HG03460 (cell line): ENCODE measurements around the gene EML2.
A peak's percentile ranks its signal among the peaks of the same experiment; 100 is the strongest.

Experiments used
- ATAC-seq: cut with Tn5 transposase; IDR thresholded peaks from one replicate; pipeline ENCODE4 v1.9.1; 2021; ENCODE audit not compliant: unreplicated experiment

The EML2 gene

DNA sequence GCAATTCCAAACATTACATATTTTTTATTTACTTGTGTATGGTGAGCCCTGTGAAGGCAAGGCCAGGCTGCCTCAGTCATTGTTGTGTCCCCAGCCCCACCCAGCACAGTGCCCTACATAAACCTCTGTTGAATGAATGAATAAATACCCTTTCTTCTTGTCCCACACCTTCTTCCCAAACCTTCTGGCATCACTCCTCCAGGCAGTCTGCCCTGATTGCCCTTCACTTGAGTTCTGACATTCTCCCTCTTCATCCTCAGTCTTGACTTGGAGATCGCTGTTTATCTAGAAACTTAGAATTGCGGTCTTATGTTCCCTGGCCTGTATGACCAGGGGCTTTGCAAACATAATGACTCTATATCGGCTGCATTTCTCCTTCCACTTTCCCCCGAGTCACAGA, 49.4 kb downstream of the EML2 start:
- ATAC-seq: no peak

DNA sequence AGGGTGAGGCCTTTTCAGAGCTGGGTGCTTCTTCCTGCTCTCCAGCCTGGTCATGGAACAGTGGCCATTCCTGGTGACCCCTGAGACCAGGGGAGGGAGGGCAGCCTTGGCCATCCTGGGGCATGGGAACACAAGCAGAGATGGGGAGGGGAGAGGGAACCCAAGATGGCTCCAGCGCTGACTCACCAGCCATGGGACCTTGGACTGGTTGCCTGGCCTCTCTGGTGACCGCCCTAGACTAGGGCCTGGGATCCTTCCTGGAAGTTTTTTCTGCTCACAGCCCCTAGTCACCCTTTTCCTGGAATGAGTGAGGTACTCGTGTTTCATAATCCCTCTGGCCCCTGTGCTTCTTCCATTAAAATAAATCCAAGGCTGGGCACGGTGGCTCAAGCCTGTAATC, 51.3 kb downstream of the EML2 start:
- no peak for ATAC-seq

DNA sequence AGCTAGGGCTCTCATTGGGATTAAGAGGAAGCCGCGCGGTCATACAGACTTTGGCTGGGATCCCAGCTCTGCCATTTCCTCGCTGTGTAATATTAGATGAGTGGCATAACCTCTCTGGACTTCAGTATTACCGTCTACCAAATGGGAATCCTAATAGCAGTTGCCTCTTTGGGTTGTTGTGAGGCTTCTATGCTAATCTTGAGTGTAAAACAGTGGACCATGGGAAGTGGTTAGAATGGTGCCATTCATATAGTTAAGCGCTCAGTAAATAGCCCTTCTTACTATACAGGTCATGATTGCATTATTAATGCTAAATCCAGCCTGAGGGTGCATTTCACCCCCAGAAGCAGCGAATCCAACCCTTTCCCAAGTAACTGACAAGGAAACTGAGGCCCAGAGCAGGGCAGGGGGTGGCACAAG, 54.0 kb downstream of the EML2 start:
- ATAC-seq: no peak

DNA sequence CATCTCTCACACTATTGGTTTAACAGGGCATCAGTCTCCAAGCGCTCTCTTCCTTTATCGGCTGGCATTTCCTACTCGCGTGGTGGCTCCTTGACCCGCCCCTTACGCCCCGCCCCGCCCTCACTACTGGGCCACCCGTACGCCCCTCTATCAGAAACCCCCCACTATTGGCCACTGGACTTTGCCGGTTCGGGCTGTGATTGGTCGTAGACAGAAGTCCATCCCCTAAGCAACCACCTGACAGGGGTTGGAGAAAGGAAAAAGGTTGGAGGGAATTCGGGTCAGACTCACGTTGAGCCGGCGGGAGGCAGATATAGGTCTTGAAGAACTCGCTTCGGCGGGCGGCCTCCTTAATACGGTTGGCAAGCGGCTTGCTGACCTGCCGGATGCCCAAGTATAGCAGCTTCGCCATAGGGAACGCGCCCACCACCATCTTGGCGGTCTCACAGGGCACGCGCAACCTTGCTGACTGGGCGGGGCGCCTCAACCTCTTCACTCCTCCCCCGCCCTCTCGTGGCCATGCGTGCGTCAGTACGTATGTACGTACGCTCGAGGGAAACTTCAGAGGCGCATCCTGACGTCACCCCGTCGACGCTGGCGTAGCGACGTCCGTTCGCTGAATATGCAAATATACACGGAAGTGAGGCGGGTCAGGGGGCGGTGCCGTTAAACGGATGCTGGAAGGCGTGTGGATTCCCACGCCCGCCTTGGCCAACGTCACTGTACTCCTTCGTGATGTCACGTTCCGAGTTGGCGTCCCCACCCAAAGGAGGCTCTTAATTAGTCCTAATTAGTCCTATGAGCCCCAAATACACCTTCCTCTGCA, 54.7 kb downstream of the EML2 start, which contains the start of gene OPA3:
TSS of gene OPA3 (minus strand) at position 471 of the 826 bp plus-strand sequence. CDS start at position 433, 38 bp downstream.
- ATAC-seq: peak; percentile 79

DNA sequence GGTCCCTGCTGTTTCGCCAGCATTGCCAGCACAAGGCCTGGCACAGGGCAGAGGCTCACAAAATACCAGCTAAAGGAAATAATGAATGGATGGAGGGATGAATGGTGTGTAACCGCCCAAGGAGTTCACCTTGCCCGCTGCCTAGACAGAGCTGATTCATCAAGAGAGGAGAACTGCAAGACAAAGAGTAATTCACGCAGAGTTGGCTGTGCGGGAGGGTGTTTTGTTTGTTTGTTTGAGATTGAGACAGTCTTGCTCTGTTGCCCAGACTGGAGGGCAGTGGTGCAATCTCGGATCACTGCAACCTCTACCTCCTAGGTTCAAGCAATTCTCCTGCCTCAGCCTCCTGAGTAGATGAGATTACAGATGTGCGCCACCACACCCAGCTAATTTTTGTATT, 57.6 kb downstream of the EML2 start:
- ATAC-seq: no peak

DNA sequence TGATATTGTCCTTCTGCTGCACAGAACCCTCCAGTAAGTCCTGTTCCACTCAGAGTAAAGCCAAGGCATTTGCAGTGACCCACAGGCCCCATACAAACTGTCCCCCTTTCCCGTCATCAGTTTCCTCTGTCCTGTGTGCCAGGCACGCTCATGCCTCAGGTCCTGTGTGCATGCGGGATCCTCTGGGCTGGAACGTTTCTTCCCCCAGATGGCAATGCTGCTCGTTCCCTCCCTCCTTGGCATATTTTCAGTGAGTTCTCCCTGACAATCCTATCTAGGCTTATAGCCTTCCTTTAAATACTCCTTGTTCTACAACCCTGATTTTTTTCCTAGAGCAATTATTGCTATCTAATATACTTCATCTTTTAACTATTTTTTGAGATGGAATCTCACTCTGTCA, 60.3 kb downstream of the EML2 start:
- no peak for ATAC-seq

DNA sequence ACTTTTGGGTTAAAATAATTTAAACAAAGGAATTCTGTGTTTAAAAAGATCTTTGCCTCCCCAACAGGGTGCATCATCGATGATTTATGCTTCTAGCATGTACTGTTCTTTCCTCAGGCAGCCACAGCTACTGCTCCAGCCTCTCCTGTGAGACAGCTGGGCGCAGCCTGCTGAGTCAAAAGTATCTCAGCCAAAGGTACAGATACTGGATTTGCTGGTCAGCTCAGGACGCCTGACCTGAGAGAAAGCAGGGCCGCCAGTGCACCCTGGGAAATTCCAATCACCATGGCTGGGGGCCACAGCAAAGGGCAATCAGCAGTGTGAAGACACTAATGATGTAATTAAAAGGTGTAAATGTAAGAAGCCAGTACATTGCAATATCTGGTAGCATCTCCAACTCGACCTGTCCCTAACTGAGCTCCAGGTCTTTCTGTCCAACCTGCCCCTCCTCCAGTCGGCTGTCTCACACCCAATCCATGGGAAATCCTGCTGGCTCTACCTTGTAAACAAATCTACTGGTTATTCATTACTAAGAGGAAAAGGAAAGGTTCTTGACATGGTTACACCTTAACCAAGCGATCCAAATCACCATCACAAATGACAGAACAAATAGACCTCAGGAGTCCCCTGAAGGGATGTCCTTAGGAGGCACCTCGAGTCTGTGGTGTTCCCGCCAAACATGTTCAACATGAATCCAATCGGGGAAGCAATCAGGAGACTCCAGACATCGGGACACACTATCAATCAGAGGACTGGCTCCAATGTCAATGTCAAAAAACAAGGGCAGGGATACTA, 61.9 kb downstream of the EML2 start:
- no peak for ATAC-seq

DNA sequence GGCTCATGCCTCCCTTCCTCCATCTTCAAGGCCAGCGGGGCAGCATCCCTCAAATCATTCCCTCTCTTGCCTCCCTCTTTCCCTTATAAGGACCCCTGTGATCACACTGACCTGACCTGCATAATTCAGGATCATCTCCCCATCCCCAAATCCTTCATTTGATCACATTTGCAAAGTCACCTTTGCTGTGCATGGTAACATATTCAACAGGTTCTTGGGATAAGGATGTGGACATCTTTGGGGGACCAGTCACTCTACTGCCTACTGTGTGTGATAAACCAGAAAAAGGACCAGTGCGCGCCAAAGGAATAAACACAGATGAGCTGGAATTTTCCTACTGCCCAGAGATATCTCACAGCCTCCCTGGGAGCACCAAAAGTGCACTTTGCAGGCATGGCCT, 62.5 kb downstream of the EML2 start:
- ATAC-seq: no peak

DNA sequence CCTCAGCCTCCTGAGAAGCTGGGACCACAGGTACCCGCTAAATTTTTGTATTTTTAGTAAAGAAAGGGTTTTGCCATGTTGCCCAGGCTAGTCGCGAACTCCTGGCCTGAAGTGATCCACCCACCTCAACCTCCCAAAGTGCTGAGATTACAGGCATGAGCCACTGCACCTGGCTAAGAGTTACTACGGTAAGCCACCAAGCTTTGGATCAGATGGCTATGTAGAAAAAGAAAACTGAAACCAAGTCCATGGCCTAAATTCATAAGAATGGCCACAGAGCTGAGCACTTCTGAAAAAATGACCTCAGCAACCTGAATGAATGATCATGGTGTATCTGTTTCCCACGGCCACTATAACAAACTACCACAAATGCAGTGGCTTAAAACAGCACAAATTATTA, 64.0 kb downstream of the EML2 start:
- ATAC-seq: no peak

DNA sequence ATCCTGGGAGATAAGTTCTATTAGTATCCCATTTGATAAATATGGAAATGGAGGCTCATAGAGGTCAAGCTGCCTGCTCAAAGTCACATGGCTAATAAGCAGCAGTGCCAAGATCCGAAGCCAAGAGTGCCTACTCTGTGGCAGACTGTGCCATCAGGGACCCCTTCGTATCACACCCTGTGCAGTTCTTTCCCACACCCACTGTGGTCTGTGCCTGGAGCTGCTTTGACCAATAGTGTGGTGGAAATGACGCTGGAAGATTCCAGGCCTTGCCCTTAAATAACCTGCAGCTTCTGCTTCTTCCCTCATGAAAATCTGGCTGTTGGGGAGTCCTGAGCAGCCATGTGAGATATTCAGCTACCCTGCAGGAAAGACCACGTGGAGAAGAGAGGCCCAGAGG, 64.7 kb downstream of the EML2 start:
- ATAC-seq: no peak

DNA sequence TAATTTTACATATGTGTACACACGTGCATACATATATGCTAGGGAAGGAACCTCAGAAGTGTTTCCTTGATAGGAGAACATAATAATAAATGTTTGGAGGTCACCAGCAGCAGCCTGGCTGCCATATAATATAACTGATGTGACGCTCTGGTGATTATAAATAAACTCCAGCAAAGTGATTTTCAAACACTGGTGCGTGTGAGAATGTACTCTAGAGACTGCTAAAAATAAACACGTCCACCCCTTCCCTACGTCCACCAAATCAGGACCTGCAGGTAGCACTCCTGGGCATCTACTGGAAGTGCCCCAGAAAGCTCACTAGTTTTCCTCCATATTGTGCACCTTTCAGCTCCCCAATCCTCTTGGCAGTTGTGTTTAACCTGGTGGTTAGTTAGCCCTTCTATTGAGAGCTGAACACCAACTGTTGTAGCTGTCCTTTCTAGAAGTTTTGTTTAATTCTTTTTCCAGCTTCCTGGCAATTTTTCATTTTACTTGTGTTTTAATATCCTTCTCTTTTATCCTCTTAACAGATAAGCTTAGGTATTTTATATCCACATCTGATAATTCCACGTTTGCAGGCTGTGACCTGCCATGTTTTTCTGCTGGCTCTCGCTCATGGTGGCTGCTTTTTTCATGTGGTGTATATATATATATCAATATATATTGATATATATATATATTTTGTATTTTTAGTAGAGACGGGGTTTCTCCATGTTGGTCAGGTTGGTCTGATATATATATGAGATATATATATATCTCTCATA, 67.6 kb downstream of the EML2 start:
- ATAC-seq: no peak

DNA sequence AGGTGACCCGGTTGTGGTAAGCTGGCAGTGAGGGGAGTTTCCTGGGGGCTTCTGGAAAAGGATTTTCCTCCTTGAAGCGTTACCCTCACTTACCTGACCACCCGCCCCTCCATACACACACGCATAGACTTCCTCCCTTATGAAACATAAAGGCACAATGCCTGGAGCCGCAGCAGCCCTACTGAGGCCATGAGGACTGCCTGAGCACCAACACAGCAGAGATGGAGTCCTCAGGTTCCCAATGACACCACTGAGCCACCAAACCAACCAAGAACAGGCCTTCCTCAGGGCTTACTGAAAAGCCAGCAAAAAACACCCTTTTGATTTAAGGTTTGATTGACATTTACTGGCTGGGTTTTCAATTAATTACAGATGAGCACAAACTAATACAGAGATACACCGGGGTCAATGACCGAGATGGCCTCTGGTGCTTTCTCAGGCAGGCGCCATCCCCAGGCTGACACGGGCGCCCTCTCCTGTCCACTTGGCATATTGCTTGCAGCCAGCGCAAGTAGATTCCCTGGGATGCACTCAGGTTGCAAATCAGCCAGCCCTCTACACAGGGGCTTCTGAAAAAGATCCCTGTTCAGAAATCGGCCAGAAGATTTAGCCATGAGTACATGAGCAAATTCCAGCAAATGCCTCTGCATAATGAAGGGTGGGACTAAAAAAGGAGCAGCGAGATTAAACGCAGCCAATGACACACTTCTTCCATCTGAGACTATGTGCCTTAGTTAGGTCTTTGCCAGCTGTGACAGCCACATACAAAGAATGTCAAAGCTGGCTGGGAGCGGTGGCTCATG, 69.4 kb downstream of the EML2 start:
- ATAC-seq: no peak

DNA sequence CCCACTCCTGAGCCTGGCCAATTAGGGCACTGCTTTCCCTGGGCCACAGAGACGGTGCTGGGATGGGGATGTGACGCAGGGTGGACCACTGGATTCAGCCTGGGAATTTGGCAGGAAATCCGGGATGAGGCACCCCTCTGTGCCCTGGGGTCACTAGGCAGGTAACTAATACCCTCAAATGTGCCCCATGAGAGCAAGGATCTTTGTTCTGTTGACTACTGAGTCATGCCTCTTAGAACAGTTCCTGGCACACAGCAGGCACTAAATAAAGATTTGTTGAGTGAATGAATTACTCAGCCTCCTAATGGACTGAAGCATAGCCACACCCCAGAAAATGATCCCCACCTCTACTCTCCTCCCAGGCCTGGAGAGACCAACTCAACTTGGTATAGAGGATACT, 70.5 kb downstream of the EML2 start:
- ATAC-seq: no peak

DNA sequence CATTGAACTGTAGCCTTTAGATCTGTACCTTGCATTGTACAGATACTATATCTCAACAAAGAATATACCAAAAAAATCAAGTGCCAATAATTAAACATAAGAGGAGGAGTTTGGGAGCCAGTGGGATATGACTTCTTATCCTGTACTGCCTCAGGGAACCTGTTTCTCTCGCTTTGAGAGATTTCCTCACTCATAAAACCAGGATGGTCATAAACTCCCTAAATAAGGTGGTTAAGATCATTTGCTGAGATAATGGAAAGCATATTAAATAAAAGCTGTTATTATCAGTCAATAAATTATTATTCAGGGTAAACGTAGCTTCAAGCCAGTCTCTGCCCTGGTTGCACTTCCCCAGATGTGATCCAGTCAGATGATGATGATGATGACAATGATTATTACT, 71.6 kb downstream of the EML2 start:
- ATAC-seq: no peak

DNA sequence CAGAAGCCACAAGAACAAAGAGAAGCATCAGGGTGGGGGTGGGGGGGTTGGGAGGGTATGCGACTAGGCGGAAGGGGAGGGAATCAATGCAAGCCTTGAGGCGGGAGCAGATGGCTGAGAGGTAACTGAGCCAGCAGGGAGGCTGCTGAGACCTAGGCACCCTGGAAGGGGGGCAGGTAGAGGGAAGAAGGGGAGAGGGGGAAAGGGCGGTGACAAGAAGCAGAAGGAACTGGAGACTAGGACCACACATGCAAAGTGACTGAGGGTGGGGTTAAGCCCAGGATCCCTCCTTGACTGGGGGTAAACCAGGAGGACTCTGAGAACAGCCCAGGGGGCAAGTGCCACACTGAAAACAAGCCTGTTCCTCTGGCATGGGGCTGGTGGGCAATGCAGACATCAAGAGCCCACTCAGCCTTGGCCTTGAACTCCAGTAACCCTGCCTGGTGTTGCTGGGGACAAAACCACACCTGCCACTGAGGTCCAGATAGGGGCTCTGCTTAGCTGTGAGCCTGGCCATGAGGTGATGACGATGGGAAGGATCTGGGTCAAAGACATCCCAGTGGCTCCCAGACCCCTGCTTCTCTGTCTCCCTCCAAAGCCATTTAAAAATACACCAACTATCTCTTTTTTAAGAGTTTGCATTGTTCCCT, 74.9 kb downstream of the EML2 start:
- ATAC-seq: no peak

DNA sequence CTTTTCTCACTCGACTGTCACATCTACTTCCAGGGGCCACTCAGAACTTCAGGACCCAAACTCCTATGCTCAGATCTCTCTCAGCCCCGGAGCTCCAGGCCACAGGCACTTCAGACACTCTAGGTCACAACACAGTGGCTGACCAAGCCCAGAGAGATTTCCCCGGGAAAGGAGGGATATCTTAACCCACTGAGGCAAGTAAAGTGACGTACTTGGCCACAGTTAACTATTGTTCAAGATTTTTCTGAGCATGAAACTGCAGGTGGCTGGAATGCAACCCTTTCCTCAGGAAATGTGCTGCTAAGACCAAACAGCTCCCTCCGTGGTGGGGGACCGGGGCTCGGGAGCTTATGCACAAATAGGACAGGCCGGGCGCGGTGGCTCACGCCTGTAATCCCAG, 78.5 kb downstream of the EML2 start:
- no peak for ATAC-seq

DNA sequence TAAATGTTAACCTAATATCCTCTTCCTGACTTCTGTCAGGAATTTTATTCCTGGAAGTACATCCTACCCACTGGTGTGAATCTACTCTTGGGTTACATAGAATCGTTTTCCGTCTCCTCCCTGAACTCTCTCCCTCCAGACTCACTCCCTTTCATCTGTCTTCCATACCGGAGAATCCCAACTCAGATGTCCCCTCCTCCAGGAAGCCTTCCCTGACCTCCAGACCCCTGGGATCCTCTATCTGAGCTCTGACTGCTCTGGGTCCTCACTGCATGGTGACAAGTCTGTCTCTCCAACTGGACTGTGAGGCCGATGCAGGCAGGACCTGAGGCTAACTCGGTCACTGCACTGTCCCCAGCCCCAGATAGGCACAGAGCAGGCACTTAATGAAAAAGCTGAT, 79.2 kb downstream of the EML2 start:
- no peak for ATAC-seq
